ENCODE data around the gene GBGT1. TPM values are rescaled to one million over a fixed set of nuclear protein-coding genes. Genes with fewer than 3 reads are reported as not detected.

Gene GBGT1
- total RNA-seq, 4 donors from 2014 or later: 0.15 to 10.3 (median 5.6) TPM

DNA sequence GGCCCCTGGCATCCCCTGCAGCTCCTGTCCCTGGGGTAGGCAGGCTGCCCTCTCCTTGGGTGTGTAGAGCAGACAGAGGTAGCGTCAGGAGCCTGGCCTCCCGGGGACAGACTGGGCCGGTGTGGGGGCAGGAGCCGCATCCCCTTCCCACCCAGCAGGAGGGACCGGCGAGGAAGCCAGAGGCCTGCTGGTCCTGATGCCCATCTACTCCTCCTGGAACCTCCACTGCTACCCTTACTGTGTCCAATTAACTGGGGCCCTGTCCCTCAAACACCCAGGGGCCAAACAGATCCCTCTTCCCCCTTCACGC lies 58.3 kb downstream of the GBGT1 start:
- Histone ChIP-seq H3K4me3 (no peak overlapping the region), H3K27me3 (no peaks in the 10 kb centered on the region), H3K27ac (no peak overlapping the region), H3K36me3 (peaks cover 0 to 95% of the 10 kb centered on the region in 2 donors), H3K9me3 (no peaks in the 10 kb centered on the region), H3K4me1 (peaks cover 5 to 7% of the 10 kb centered on the region in 2 donors)
- ATAC-seq: no peak
- in situ Hi-C loops (cut with MboI; ENCODE audit: low sequenced_read_pairs in 4 of 4): loop anchor here in 3 of 4 donors (5.0 kb wide), 2 partner anchors 37 to 42 kb away; no protein-coding TSS in a partner anchor
- intact Hi-C loops (cut with DNase I; ENCODE audit: low total_unique reads): no loop called here
- TF ChIP-seq, protein P1, sequence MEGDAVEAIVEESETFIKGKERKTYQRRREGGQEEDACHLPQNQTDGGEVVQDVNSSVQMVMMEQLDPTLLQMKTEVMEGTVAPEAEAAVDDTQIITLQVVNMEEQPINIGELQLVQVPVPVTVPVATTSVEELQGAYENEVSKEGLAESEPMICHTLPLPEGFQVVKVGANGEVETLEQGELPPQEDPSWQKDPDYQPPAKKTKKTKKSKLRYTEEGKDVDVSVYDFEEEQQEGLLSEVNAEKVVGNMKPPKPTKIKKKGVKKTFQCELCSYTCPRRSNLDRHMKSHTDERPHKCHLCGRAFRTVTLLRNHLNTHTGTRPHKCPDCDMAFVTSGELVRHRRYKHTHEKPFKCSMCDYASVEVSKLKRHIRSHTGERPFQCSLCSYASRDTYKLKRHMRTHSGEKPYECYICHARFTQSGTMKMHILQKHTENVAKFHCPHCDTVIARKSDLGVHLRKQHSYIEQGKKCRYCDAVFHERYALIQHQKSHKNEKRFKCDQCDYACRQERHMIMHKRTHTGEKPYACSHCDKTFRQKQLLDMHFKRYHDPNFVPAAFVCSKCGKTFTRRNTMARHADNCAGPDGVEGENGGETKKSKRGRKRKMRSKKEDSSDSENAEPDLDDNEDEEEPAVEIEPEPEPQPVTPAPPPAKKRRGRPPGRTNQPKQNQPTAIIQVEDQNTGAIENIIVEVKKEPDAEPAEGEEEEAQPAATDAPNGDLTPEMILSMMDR (IDR thresholded peaks at IDR 0.05 in 4 of 5, conservative IDR thresholded peaks at IDR 0.05 in 1 of 5): no peak
- TF ChIP-seq POLR2A (IDR thresholded peaks at IDR 0.05): no peak
- peak in 1 of 2 donors; percentile 6 for DNase-seq

DNA sequence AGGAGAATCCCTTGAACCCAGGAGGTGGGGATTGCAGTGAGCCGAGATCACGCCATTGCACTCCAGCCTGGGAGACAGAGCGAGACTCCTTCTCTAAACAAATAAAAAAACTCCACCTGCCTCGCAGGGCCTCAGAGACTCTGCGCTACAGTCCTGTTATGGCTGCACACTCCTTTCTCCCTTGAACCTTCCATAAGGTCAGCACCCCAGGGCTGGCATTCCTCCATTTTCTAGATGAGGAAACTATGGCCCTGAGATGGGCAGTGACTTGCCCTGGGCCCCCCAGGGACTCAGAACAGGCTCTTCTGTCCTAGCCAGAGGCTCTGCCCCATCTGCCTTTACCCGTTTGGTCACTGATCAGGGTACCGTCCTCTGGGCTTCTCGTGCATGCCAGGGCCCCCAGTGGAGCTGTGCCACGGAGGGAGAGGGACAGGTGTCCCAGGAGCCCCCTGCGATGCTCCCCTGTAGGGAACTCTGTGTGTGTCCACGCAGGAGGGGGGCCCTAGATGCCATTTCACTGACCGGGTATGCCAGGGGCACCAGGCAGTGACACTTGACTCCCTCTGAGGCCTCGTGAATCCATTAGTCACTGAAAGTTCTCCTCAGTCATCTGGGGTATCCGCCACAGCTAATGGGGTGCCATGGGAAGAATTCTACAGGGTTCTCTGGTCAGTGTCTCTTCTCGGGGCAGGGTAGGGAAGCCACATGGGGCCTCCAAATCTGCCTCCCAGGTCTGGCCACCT lies 58.8 kb downstream of the GBGT1 start:
- TF ChIP-seq POLR2A (IDR thresholded peaks at IDR 0.05): no peak
- TF ChIP-seq, protein P1 (IDR thresholded peaks at IDR 0.05 in 4 of 5, conservative IDR thresholded peaks at IDR 0.05 in 1 of 5): no peak
- Histone ChIP-seq H3K27ac (no peak overlapping the region), H3K4me3 (no peak overlapping the region), H3K36me3 (peaks cover 0 to 95% of the 10 kb centered on the region in 2 donors), H3K4me1 (peaks cover 7 to 10% of the 10 kb centered on the region in 2 donors), H3K9me3 (no peaks in the 10 kb centered on the region), H3K27me3 (no peaks in the 10 kb centered on the region)
- ATAC-seq: no peak
- in situ Hi-C loops (cut with MboI; ENCODE audit: low sequenced_read_pairs in 4 of 4): loop anchor here in 3 of 4 donors (5.0 kb wide), 2 partner anchors 37 to 42 kb away; no protein-coding TSS in a partner anchor
- intact Hi-C loops (cut with DNase I; ENCODE audit: low total_unique reads): loop anchor here (5.0 kb wide), 2 partner anchors 63 to 163 kb away; partner anchors contain the start of gene TSC1
- DNase-seq: peak in 1 of 2 donors; percentile 17

DNA sequence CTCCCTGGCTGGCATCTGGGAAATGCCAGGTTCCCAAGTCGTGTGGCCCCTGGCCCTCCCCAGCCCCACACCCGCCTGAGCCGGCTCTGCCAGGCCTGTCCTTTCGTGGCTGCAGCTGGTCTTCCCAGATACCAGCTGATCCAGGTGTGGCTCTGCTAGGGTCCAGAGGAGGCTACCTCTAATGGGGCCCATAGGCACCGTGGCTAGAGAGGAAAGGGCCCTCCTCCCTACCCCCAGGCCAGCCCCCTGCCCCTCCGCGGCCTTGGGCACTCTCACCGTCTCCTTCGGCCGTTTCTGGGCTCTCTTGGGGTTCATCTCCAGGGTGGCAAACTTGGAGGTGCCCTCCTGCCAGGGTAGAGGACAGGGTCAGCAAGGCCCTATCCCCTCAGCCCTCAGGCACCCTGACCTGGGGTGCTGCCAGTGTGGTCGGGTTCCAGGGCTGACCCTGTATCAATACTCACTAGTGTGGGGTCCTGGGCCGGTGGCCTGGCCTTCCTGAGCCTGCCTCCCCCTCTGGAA lies 59.7 kb downstream of the GBGT1 start:
- DNase-seq (peak in 1 of 2 donors; percentile 16), ATAC-seq (no peak)
- in situ Hi-C loops (cut with MboI; ENCODE audit: low sequenced_read_pairs in 4 of 4) (no loop called here), intact Hi-C loops (cut with DNase I; ENCODE audit: low total_unique reads) (loop anchor here (1.0 to 5.0 kb wide), 4 partner anchors 43 to 162 kb away; partner anchors contain the start of gene TSC1)
- no peaks in the 10 kb centered on the region for H3K27me3 ChIP-seq
- H3K4me1 ChIP-seq: peaks cover 10 to 16% of the 10 kb centered on the region in 2 donors
- H3K4me3 ChIP-seq: no peak overlapping the region
- peak overlapping the region; percentile 52 to 77 (median 68) for H3K27ac ChIP-seq
- H3K36me3 ChIP-seq: peaks cover 0 to 95% of the 10 kb centered on the region in 2 donors
- no peak for TF ChIP-seq POLR2A (IDR thresholded peaks at IDR 0.05)
- H3K9me3 ChIP-seq: no peaks in the 10 kb centered on the region

- ATAC-seq (peak; percentile 76 to 91), DNase-seq (peak; percentile 63 to 78)
- Histone ChIP-seq H3K27ac (peak overlapping the region; percentile 52 to 77 (median 68)), H3K9me3 (no peaks in the 10 kb centered on the region), H3K4me3 (no peak overlapping the region), H3K27me3 (no peaks in the 10 kb centered on the region), H3K4me1 (peaks cover 10 to 16% of the 10 kb centered on the region in 2 donors), H3K36me3 (peaks cover 0 to 95% of the 10 kb centered on the region in 2 donors)
- no peak for TF ChIP-seq POLR2A (IDR thresholded peaks at IDR 0.05)
- TF ChIP-seq, protein P1 (IDR thresholded peaks at IDR 0.05 in 4 of 5, conservative IDR thresholded peaks at IDR 0.05 in 1 of 5): peak; percentile 98 to 100 (median 99)
- intact Hi-C loops (cut with DNase I; ENCODE audit: low total_unique reads): loop anchor here (1.0 to 5.0 kb wide), 4 partner anchors 44 to 161 kb away; partner anchors contain the start of gene TSC1
- in situ Hi-C loops (cut with MboI; ENCODE audit: low sequenced_read_pairs in 4 of 4): no loop called here
Observed at GRCh38 chr9:133103183-133103986, 60.3 kb downstream of the GBGT1 start.

Other genes with a start within 250 kb of the GBGT1 start
- 10 to 100 TPM; 36.7 to 45.3 (median 39.7) TPM for gene TSC1, start 219.3 kb downstream of the GBGT1 start, total RNA-seq
- not detected for gene GFI1B, start 185.2 kb downstream of the GBGT1 start, total RNA-seq
- gene GTF3C5, start 132.9 kb downstream of the GBGT1 start, total RNA-seq: 10 to 100 TPM; 48.1 to 55.3 (median 51.5) TPM
- 1 to 10 TPM in 1 of 4 donors, under 1 TPM in 1, not detected in 2; 0.13 to 1.8 TPM for gene CEL, start 101.9 kb downstream of the GBGT1 start, total RNA-seq
- 10 to 100 TPM; 21.1 to 47.0 (median 36.9) TPM for gene RALGDS, start 42.7 kb downstream of the GBGT1 start, total RNA-seq
- not detected for gene OBP2B, start 45.3 kb upstream of the GBGT1 start, total RNA-seq
- 1 to 10 TPM in 1 of 4 donors, under 1 TPM in 2, not detected in 1; 0.24 to 2.4 (median 0.44) TPM for gene ABO, start 111.3 kb upstream of the GBGT1 start, total RNA-seq
- gene SURF6, start 172.3 kb upstream of the GBGT1 start, total RNA-seq: 10 to 100 TPM; 13.4 to 34.2 (median 28.0) TPM
- gene MED22, start 184.2 kb upstream of the GBGT1 start, total RNA-seq: 10 to 100 TPM in 3 of 4 donors, 1 to 10 TPM in 1; 8.5 to 23.4 (median 13.0) TPM
- gene RPL7A, start 184.3 kb upstream of the GBGT1 start, total RNA-seq: 1,000 to 10,000 TPM; 1,001 to 1,630 (median 1,510) TPM
- gene SURF1, start 192.6 kb upstream of the GBGT1 start, total RNA-seq: 10 to 100 TPM; 33.8 to 68.9 (median 56.0) TPM
- gene SURF2, start 192.6 kb upstream of the GBGT1 start, total RNA-seq: 10 to 100 TPM; 14.3 to 26.4 (median 24.8) TPM
- 10 to 100 TPM; 62.9 to 98.4 (median 73.4) TPM for gene SURF4, start 212.1 kb upstream of the GBGT1 start, total RNA-seq
- gene STKLD1, start 212.5 kb upstream of the GBGT1 start, total RNA-seq: 1 to 10 TPM in 2 of 4 donors, under 1 TPM in 1, not detected in 1; 0.35 to 1.4 (median 1.1) TPM

Data from gastrocnemius medialis (tissue), 4 donors.